Neuronal stem cell (in vitro differentiated cells): ENCODE results near the gene NUP93.
A peak's percentile ranks its signal among the peaks of the same experiment; 100 is the strongest.

ENCODE experiments used
- DNase-seq: peaks from one replicate; pipeline ENCODE4 v3.0.0-alpha.2; 2013; ENCODE audit warnings: low spot score
- H2AFZ ChIP-seq: one replicate; pipeline ENCODE4 v1.6.1; 2013; ENCODE audit warnings: mild to moderate bottlenecking, low read length, inconsistent platforms
- H2AK5ac ChIP-seq: 2 replicates; pipeline ENCODE4 v1.6.1; 2013; ENCODE audit warnings: low read depth, mild to moderate bottlenecking, inconsistent platforms, low read length, moderate library complexity, mixed read lengths
- H2BK120ac ChIP-seq: 2 replicates; pipeline ENCODE4 v1.6.1; 2013; ENCODE audit warnings: low read depth, mild to moderate bottlenecking, inconsistent platforms, low read length, moderate library complexity, mixed read lengths
- H2BK12ac ChIP-seq: one replicate; pipeline ENCODE4 v1.6.1; 2013; ENCODE audit warnings: low read length, inconsistent platforms
- H2BK15ac ChIP-seq: 2 replicates; pipeline ENCODE4 v1.6.1; 2013; ENCODE audit warnings: mild to moderate bottlenecking, low read length, inconsistent platforms, mixed read lengths
- H2BK5ac ChIP-seq: one replicate; pipeline ENCODE4 v1.6.1; 2013; ENCODE audit warnings: inconsistent platforms, mild to moderate bottlenecking, low read length, moderate library complexity
- H3K14ac ChIP-seq: one replicate; pipeline ENCODE4 v1.6.1; 2013; ENCODE audit warnings: low read length, inconsistent platforms
- H3K18ac ChIP-seq: 2 replicates; pipeline ENCODE4 v1.6.1; 2013; ENCODE audit warnings: low read length, inconsistent platforms
- H3K23ac ChIP-seq: 2 replicates; pipeline ENCODE4 v1.6.1; 2013; ENCODE audit warnings: low read depth, mild to moderate bottlenecking, mixed read lengths, low read length, inconsistent platforms; ENCODE audit not compliant: poor library complexity
- H3K27ac ChIP-seq: replicated peaks from 3 replicates; pipeline ENCODE4 v1.5.1; 2013; ENCODE audit warnings: low read length, inconsistent platforms
- H3K27me3 ChIP-seq, 3 experiments: 2 replicates each; pipeline ENCODE4 v1.6.1; 2013; ENCODE audit warnings: low read length in 3 of 3, mild to moderate bottlenecking in 2 of 3, inconsistent platforms in 1 of 3, low read depth in 1 of 3, mixed read lengths in 1 of 3, moderate library complexity in 1 of 3; ENCODE audit not compliant: control insufficient read depth in 3 of 3, insufficient read depth in 3 of 3
- H3K36me3 ChIP-seq, 2 donors: replicated peaks in 1 of 2; 2 replicates each; pipeline ENCODE4 v1.6.1; 2013; ENCODE audit warnings: low read length in 2 of 2; ENCODE audit not compliant: control insufficient read depth in 2 of 2, insufficient read depth in 2 of 2
- H3K4ac ChIP-seq: 2 replicates; pipeline ENCODE4 v1.6.1; 2013; ENCODE audit warnings: inconsistent platforms, mild to moderate bottlenecking, low read length, moderate library complexity
- H3K4me1 ChIP-seq, 2 donors: 1 replicate in 1 of 2; 2 replicates in 1 of 2; pipeline ENCODE4 v1.6.1; 2013; ENCODE audit warnings: low read length in 2 of 2, low read depth in 1 of 2; ENCODE audit not compliant: control insufficient read depth in 2 of 2, insufficient read depth in 1 of 2
- H3K4me2 ChIP-seq: one replicate; pipeline ENCODE4 v1.6.1; 2013; ENCODE audit warnings: mild to moderate bottlenecking, low read length, inconsistent platforms; ENCODE audit not compliant: insufficient read depth, poor library complexity, severe bottlenecking
- H3K4me3 ChIP-seq, 2 donors: 2 replicates each; pipeline ENCODE4 v1.5.1; 2013; ENCODE audit warnings: low read length in 2 of 2, mild to moderate bottlenecking in 2 of 2, inconsistent platforms in 1 of 2, moderate library complexity in 1 of 2
- H3K79me1 ChIP-seq: one replicate; pipeline ENCODE4 v1.6.1; 2013; ENCODE audit warnings: low read depth, mild to moderate bottlenecking, inconsistent platforms, low read length, moderate library complexity
- H3K9ac ChIP-seq: one replicate; pipeline ENCODE4 v1.6.1; 2013; ENCODE audit warnings: mild to moderate bottlenecking, low read depth, low read length, inconsistent platforms; ENCODE audit not compliant: poor library complexity
- H3K9me3 ChIP-seq, 2 donors: replicated peaks in 1 of 2; 2 replicates each; pipeline versions ENCODE3 to v1.6.1; 2013; ENCODE audit warnings: low read length in 2 of 2, mild to moderate bottlenecking in 2 of 2, inconsistent platforms in 1 of 2, low read depth in 1 of 2, mixed read lengths in 1 of 2, moderate library complexity in 1 of 2; ENCODE audit not compliant: control insufficient read depth in 2 of 2, insufficient read depth in 1 of 2
- H4K8ac ChIP-seq: one replicate; pipeline ENCODE4 v1.6.1; 2013; ENCODE audit warnings: low read depth, mild to moderate bottlenecking, inconsistent platforms, low read length, moderate library complexity
- H4K91ac ChIP-seq: one replicate; pipeline ENCODE4 v1.6.1; 2013; ENCODE audit warnings: low read length, low read depth, mild to moderate bottlenecking, inconsistent platforms; ENCODE audit not compliant: poor library complexity
- WGBS, 2 donors: extraction: QIAGEN DNeasy Blood & Tissue Kit; methylation state at CpG; one replicate each; pipeline ENCODE4 v1.1.7; 2013; ENCODE audit warnings: missing lambda C conversion rate in 2 of 2, mixed read lengths in 1 of 2; ENCODE audit not compliant: insufficient read length in 2 of 2, insufficient replicate concordance in 1 of 2; ENCODE audit errors: extremely low coverage in 2 of 2; 5-methylcytosine and 5-hydroxymethylcytosine counted together

Gene NUP93

DNA sequence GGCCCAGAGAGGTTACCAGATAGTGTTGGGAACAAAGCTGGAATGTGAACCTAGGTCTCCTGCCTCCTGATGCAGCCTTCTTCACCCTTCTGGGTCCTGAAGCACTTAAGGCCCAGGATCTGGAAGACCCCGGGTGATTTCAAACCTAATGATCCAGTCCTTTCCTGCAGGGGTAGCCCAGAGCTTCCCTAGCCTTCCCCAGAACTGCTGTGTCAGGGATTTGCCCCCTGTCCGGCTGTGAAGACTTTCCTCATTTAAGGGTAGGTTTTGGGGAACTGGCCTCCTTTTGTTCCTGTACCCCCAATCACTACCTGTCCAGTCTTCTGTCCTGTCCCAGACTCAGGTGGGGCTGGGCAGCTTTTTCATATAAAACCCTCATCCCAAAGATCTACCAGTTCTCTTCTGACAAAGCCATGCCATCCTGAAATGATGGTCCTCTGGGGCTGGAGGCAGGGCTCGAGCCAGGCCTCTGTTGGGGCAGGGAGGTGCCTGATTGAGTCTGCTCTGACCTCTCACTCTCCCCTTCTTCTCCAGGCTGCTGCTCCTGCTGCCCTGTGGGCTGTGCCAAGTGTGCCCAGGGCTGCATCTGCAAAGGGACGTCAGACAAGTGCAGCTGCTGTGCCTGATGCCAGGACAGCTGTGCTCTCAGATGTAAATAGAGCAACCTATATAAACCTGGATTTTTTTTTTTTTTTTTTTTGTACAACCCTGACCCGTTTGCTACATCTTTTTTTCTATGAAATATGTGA lies 46.3 kb upstream of the NUP93 start:
- H3K9ac ChIP-seq, result peak overlapping the region; percentile 24
- WGBS, 2 donors, result no CpG with 5 or more reads among the region's 5 CpGs
- no peak overlapping the region for H2BK12ac ChIP-seq
- H3K4me2 ChIP-seq, result no peak overlapping the region
- no peak overlapping the region for H3K4ac ChIP-seq
- no peaks in the 10 kb centered on the region for H3K79me1 ChIP-seq
- H3K23ac ChIP-seq, result no peak overlapping the region
- H3K27ac ChIP-seq, result no peak overlapping the region
- peaks cover 0 to 5% of the 10 kb centered on the region in 2 donors for H3K9me3 ChIP-seq
- no peak overlapping the region for H2BK5ac ChIP-seq
- peaks cover 12 to 18% of the 10 kb centered on the region in 2 donors for H3K4me1 ChIP-seq
- no peak overlapping the region for H2BK15ac ChIP-seq
- H3K27me3 ChIP-seq, result peaks cover 0 to 48% (median 15%) of the 10 kb centered on the region in 3 experiments
- H4K91ac ChIP-seq, result no peak overlapping the region
- H3K18ac ChIP-seq, result no peak overlapping the region
- no peak overlapping the region for H3K4me3 ChIP-seq
- H2BK120ac ChIP-seq, result no peak overlapping the region
- no peak overlapping the region for H2AFZ ChIP-seq
- H4K8ac ChIP-seq, result no peak overlapping the region
- no peak for DNase-seq
- no peak overlapping the region for H3K14ac ChIP-seq
- no peaks in the 10 kb centered on the region for H3K36me3 ChIP-seq
- no peak overlapping the region for H2AK5ac ChIP-seq

DNA sequence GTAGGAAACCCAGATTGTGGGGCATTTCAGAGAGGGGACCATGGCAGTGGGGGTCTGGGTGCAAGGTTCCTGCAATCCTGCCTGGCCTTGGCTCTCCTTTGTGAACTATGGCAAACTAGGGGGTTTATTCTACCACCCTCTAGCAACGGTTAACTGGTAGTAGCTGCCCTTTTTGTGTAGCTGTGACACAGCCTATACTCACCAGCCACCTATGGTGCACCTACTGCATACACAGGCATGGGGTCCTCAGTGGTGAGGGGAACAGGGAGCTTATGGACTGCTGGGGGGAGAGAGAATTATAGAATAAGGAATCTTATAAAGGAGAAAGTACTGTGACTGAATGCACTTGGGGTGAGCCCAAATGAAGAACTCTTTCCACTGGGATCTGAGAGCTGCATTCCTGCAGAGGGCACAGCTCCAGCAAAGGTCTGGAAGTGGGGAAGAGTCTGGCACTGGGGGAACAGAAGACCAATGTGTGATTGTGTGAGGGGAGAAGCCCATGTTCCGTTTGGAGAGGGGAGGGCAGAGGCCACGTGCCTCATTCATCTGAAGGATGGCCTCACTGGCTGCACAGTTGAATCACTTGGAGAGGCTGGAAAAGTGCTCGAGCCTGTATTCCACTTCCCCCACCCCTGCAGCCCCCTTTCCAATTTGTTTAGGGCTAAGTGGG lies 45.5 kb upstream of the NUP93 start:
- no peak overlapping the region for H4K8ac ChIP-seq
- DNase-seq, result no peak
- no peak overlapping the region for H3K4ac ChIP-seq
- H2AFZ ChIP-seq, result no peak overlapping the region
- WGBS, 2 donors, result no CpG with 5 or more reads among the region's 4 CpGs
- H3K4me2 ChIP-seq, result no peak overlapping the region
- H3K23ac ChIP-seq, result no peak overlapping the region
- peaks cover 0 to 5% of the 10 kb centered on the region in 2 donors for H3K9me3 ChIP-seq
- H2BK5ac ChIP-seq, result no peak overlapping the region
- H3K79me1 ChIP-seq, result no peaks in the 10 kb centered on the region
- no peak overlapping the region for H3K9ac ChIP-seq
- H2BK12ac ChIP-seq, result no peak overlapping the region
- H2BK120ac ChIP-seq, result no peak overlapping the region
- no peak overlapping the region for H3K18ac ChIP-seq
- H3K4me1 ChIP-seq, result peaks cover 12 to 18% of the 10 kb centered on the region in 2 donors
- no peak overlapping the region for H3K14ac ChIP-seq
- peaks cover 0 to 45% (median 15%) of the 10 kb centered on the region in 3 experiments for H3K27me3 ChIP-seq
- H3K36me3 ChIP-seq, result no peaks in the 10 kb centered on the region
- H3K27ac ChIP-seq, result no peak overlapping the region
- H3K4me3 ChIP-seq, result no peak overlapping the region
- no peak overlapping the region for H2BK15ac ChIP-seq
- H4K91ac ChIP-seq, result no peak overlapping the region
- H2AK5ac ChIP-seq, result no peak overlapping the region

DNA sequence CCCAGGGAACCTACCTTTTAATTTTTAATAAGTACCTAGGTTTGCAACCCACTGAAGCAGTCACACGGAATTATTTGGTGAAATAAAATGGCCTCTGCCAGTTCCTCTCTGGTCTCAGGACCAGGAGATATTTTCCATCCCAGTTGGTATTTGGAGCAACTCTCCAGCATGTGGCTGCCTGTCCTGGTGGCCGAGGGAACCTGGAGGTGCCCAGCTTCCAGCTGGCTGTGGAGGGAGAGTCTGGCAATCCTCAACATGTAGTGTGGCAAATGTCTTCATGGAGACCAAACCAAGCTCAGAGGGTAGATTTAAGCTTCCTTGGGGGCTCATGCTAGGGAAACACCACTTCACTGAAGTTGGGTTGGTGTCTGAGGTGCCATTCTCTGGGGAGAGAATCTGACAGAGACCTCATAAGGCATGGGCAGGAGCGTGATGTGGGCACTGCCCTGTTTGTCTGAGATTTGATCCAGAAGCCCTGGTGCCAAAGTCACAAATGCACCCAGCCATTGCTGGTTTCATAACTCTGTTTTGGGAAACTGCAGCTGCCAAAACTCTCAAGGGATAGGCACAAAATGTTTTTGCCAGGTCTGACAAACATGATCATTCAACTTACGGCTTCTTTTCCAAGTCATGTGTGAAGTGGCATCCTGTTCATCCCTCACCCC lies 44.9 kb upstream of the NUP93 start:
- WGBS, 2 donors, result no CpG with 5 or more reads among the region's 4 CpGs
- no peak overlapping the region for H3K4me3 ChIP-seq
- no peak overlapping the region for H2BK12ac ChIP-seq
- no peak overlapping the region for H3K23ac ChIP-seq
- no peak overlapping the region for H3K14ac ChIP-seq
- H3K4me1 ChIP-seq, result peaks cover 12 to 18% of the 10 kb centered on the region in 2 donors
- H2BK120ac ChIP-seq, result no peak overlapping the region
- no peak overlapping the region for H4K8ac ChIP-seq
- H4K91ac ChIP-seq, result no peak overlapping the region
- no peaks in the 10 kb centered on the region for H3K79me1 ChIP-seq
- H3K18ac ChIP-seq, result no peak overlapping the region
- no peaks in the 10 kb centered on the region for H3K36me3 ChIP-seq
- no peak overlapping the region for H2AFZ ChIP-seq
- no peak for DNase-seq
- no peak overlapping the region for H3K9ac ChIP-seq
- H3K27me3 ChIP-seq, result peaks cover 0 to 41% (median 15%) of the 10 kb centered on the region in 3 experiments
- no peak overlapping the region for H2BK15ac ChIP-seq
- no peak overlapping the region for H3K4me2 ChIP-seq
- peaks cover 0 to 5% of the 10 kb centered on the region in 2 donors for H3K9me3 ChIP-seq
- H2BK5ac ChIP-seq, result no peak overlapping the region
- no peak overlapping the region for H3K4ac ChIP-seq
- H2AK5ac ChIP-seq, result no peak overlapping the region
- no peak overlapping the region for H3K27ac ChIP-seq

DNA sequence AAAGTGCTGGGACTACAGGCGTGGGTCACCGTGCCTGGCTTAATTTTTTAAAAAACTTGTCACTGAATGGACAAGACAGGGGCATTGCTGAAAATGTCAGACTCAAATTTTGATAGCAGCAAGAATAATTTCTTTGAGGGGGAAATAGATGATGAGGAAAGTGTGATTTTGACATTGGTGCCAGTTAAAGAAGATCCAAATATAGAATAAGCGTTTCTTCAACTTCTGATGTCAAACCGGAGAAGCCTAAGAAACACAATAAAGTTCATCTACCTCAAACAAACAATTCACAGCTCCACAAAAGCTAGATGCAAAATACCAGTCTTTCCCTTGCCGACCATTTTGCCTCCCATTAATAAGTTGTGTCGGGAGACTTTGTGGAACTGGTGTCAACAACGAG lies 43.2 kb upstream of the NUP93 start:
- H2AFZ ChIP-seq, result no peak overlapping the region
- H3K4me1 ChIP-seq, result peaks cover 8 to 9% of the 10 kb centered on the region in 2 donors
- H4K8ac ChIP-seq, result no peak overlapping the region
- no peak overlapping the region for H2BK15ac ChIP-seq
- H3K4me2 ChIP-seq, result no peak overlapping the region
- no peak overlapping the region for H2BK5ac ChIP-seq
- H2BK12ac ChIP-seq, result no peak overlapping the region
- no peak overlapping the region for H3K4ac ChIP-seq
- no CpG with 5 or more reads among the region's 7 CpGs for WGBS, 2 donors
- no peak overlapping the region for H3K4me3 ChIP-seq
- no peak overlapping the region for H4K91ac ChIP-seq
- peaks cover 0 to 5% of the 10 kb centered on the region in 2 donors for H3K9me3 ChIP-seq
- H3K36me3 ChIP-seq, result no peaks in the 10 kb centered on the region
- peaks cover 0 to 32% (median 13%) of the 10 kb centered on the region in 3 experiments for H3K27me3 ChIP-seq
- no peak overlapping the region for H3K9ac ChIP-seq
- H2BK120ac ChIP-seq, result no peak overlapping the region
- no peak overlapping the region for H3K18ac ChIP-seq
- no peak overlapping the region for H3K27ac ChIP-seq
- H3K23ac ChIP-seq, result no peak overlapping the region
- no peak overlapping the region for H2AK5ac ChIP-seq
- H3K79me1 ChIP-seq, result no peaks in the 10 kb centered on the region
- DNase-seq, result no peak
- H3K14ac ChIP-seq, result no peak overlapping the region
